HepG2 (cell line): Measurements from ENCODE around the gene SAE1. TPM values are rescaled to one million over a fixed set of nuclear protein-coding genes. Genes with fewer than 3 reads are reported as not detected.

ENCODE experiments used
- ATF7 ChIP-seq, 2 experiments: fragments of 450-650 bp in 1 of 2; sonication (generic) in 1 of 2; formaldehyde crosslinking in 1 of 2; IDR thresholded peaks; 2 replicates each; pipeline versions ENCODE4 v1.4.0 to v1.6.1; 2016 to 2020; ENCODE audit warnings: antibody characterized with exemption in 1 of 2, mild to moderate bottlenecking in 1 of 2, missing genetic modification reagents in 1 of 2
- BHLHE40 ChIP-seq: IDR thresholded peaks from 2 replicates; pipeline ENCODE4 v1.6.1; 2011; ENCODE audit warnings: low read length, improper control_type of control experiment
- CENPT ChIP-seq: sonication (generic); formaldehyde crosslinking; IDR thresholded peaks from 2 replicates; pipeline ENCODE4 v1.8.0; 2022; ENCODE audit warnings: low read depth, mild to moderate bottlenecking, moderate library complexity, missing genetic modification reagents
- CSRNP2 ChIP-seq: sonication (generic); formaldehyde crosslinking; conservative IDR thresholded peaks from 2 replicates; pipeline ENCODE4 v1.8.0; 2022; ENCODE audit warnings: low read depth, missing genetic modification reagents
- FOSL1 ChIP-seq: sonication (generic); formaldehyde crosslinking; IDR thresholded peaks from 2 replicates; pipeline ENCODE4 v1.9.0; 2021; ENCODE audit warnings: missing genetic modification reagents, borderline replicate concordance
- FOXO1 ChIP-seq: sonication (generic); formaldehyde crosslinking; IDR thresholded peaks from 2 replicates; pipeline ENCODE4 v1.4.0; 2020; ENCODE audit warnings: missing genetic modification reagents
- MAX ChIP-seq: IDR thresholded peaks from 2 replicates; pipeline ENCODE4 v1.6.1; 2012; ENCODE audit warnings: inconsistent platforms
- MBNL3 ChIP-seq: fragments of 250-450 bp; sonication (Bioruptor Pico); conservative IDR thresholded peaks from 2 replicates; pipeline ENCODE4 v1.8.0; 2022; ENCODE audit warnings: mild to moderate bottlenecking, inconsistent platforms
- PBX2 ChIP-seq: IDR thresholded peaks from 2 replicates; pipeline ENCODE4 v1.6.1; 2016; ENCODE audit warnings: control low read depth
- POGK ChIP-seq: sonication (generic); formaldehyde crosslinking; conservative IDR thresholded peaks from 2 replicates; pipeline ENCODE4 v1.8.0; 2022; ENCODE audit warnings: mild to moderate bottlenecking, moderate library complexity, missing genetic modification reagents
- TGIF2 ChIP-seq: IDR thresholded peaks from 2 replicates; pipeline ENCODE4 v1.6.1; 2016; ENCODE audit warnings: control low read depth, missing compliant biosample characterization
- ZFP36 ChIP-seq: fragments of 150-350 bp; IDR thresholded peaks from 2 replicates; pipeline ENCODE4 v1.6.1; 2018; ENCODE audit warnings: borderline replicate concordance, low read length, low read depth; ENCODE audit not compliant: partially characterized antibody
- ZHX1 ChIP-seq: sonication (generic); formaldehyde crosslinking; IDR thresholded peaks from 2 replicates; pipeline ENCODE4 v1.8.1; 2022; ENCODE audit warnings: low read depth, mild to moderate bottlenecking, missing genetic modification reagents
- ZMYM4 ChIP-seq: sonication (generic); formaldehyde crosslinking; IDR thresholded peaks from 2 replicates; pipeline ENCODE4 v1.8.1; 2023; ENCODE audit warnings: mild to moderate bottlenecking, missing genetic modification reagents
- ZNF17 ChIP-seq: sonication (generic); formaldehyde crosslinking; IDR thresholded peaks from 2 replicates; pipeline ENCODE4 v1.5.0; 2020; ENCODE audit warnings: mild to moderate bottlenecking, missing genetic modification reagents
- ZNF337 ChIP-seq: sonication (generic); formaldehyde crosslinking; IDR thresholded peaks from 2 replicates; pipeline ENCODE4 v1.5.1; 2020; ENCODE audit warnings: missing genetic modification reagents, low read depth, mild to moderate bottlenecking, borderline replicate concordance
- ZNF501 ChIP-seq: sonication (generic); formaldehyde crosslinking; IDR thresholded peaks from 2 replicates; pipeline ENCODE4 v1.5.1; 2020; ENCODE audit warnings: mild to moderate bottlenecking, moderate library complexity, missing genetic modification reagents
- ZNF589 ChIP-seq: sonication (generic); formaldehyde crosslinking; conservative IDR thresholded peaks from 2 replicates; pipeline ENCODE4 v1.8.0; 2022; ENCODE audit warnings: mild to moderate bottlenecking, moderate library complexity, missing genetic modification reagents
- ZNF691 ChIP-seq: sonication (generic); formaldehyde crosslinking; IDR thresholded peaks from 2 replicates; pipeline ENCODE4 v1.4.0; 2020; ENCODE audit warnings: missing genetic modification reagents, low read depth, mild to moderate bottlenecking, borderline replicate concordance
- ZNF850 ChIP-seq: sonication (generic); formaldehyde crosslinking; conservative IDR thresholded peaks from 2 replicates; pipeline ENCODE4 v1.9.0; 2021; ENCODE audit warnings: mild to moderate bottlenecking, missing genetic modification reagents
- polyA plus RNA-seq, 8 experiments: library from polyadenylated mRNA; depleted of rRNA in 3 of 8; stranded (reverse) in 7 of 8; unstranded in 1 of 8; fragments of >200 nt; fragmentation: Illumina TruSeq in 4 of 8; extraction: Trizol in 4 of 8; gene quantifications; 2 replicates each; pipeline versions ENCODE4 v1.2.1 to v1.2.3, GENCODE V29; 2011 to 2016; ENCODE audit warnings: low read depth in 4 of 8, missing spikeins in 1 of 8, mixed read lengths in 1 of 8; ENCODE audit not compliant: insufficient read depth in 1 of 8
- total RNA-seq, 5 experiments: library from RNA; depleted of rRNA; stranded (reverse); fragments of >200 nt; fragmentation: Illumina TruSeq; extraction: Trizol; gene quantifications; 2 replicates each; pipeline ENCODE4 v1.2.3, GENCODE V29; 2016; ENCODE audit warnings: low read depth in 1 of 5

Gene SAE1
- total and polyA plus RNA-seq, 2 of the 13 experiments (the other 11 are each of a cell fraction or from before 2014, with no cell fraction given) = 87.6 to 197 TPM

- TF ChIP-seq POGK (peak; percentile 97), BHLHE40 (peak; percentile 93), ZMYM4 (CRISPR knock-in tag) (peak; percentile 76; the same call in 1 of the 2 replicates), FOXO1 (CRISPR knock-in tag) (peak; percentile 20; the same call in 1 of the 2 replicates), PBX2 (no peak), MAX (peak; percentile 95), ZNF691 (no peak), ZNF501 (CRISPR knock-in tag) (peak; percentile 89; the same call in 1 of the 2 replicates), ZFP36 (no peak), ZNF850 (no peak), FOSL1 (CRISPR knock-in tag) (no peak), ZNF337 (CRISPR knock-in tag) (no peak), CSRNP2 (CRISPR knock-in tag) (no peak), ZNF17 (CRISPR knock-in tag) (peak; percentile 60; the same call in 1 of the 2 replicates), MBNL3 (no peak), CENPT (CRISPR knock-in tag) (no peak), ATF7 (IDR thresholded peaks at IDR 0.05) (peak; percentile 72), ATF7 (CRISPR knock-in tag; IDR thresholded peaks at IDR 0.05) (peak; percentile 94), TGIF2 (CRISPR knock-in tag) (peak; percentile 76), ZNF589 (CRISPR knock-in tag) (peak; percentile 66), ZHX1 (CRISPR knock-in tag) (peak; percentile 77; the same call in 1 of the 2 replicates)
Observed at GRCh38 chr19:47243776-47244547, 113.3 kb downstream of the SAE1 start (continued).
